Renal cortical epithelial cell (primary cell): Measurements from ENCODE around the gene CPAMD8. TPM values are rescaled to one million over a fixed set of nuclear protein-coding genes. Genes with fewer than 3 reads are reported as not detected.

ENCODE experiments used
- total RNA-seq: library from RNA; depleted of rRNA; stranded (reverse); fragments of >200 nt; gene quantifications from 2 replicates; pipeline ENCODE4 v1.2.3, GENCODE V29; 2014

CPAMD8 gene
- total RNA-seq, 1 donor from 2014 or later: 3.9 TPM

Other genes with a start within 250 kb of the CPAMD8 start
- gene SIN3B, start 197.4 kb downstream of the CPAMD8 start, total RNA-seq: 17.7 and 80.9 TPM in 2 replicates
- gene F2RL3, start 137.8 kb downstream of the CPAMD8 start, total RNA-seq: 0.52 TPM in 1 of 2 replicates, not detected in the other
- 2.0 and 4.0 TPM in 2 replicates for gene HAUS8, start 48.6 kb upstream of the CPAMD8 start, total RNA-seq
- 28.7 and 54.2 TPM in 2 replicates for gene MYO9B, start 49.0 kb upstream of the CPAMD8 start, total RNA-seq
- 19.6 and 22.3 TPM in 2 replicates for gene USE1, start 188.5 kb upstream of the CPAMD8 start, total RNA-seq
- gene OCEL1, start 199.4 kb upstream of the CPAMD8 start, total RNA-seq: 4.5 TPM in 1 of 2 replicates, not detected in the other
- 75.7 and 118 TPM in 2 replicates for gene NR2F6, start 219.1 kb upstream of the CPAMD8 start, total RNA-seq
- gene USHBP1, start 237.9 kb upstream of the CPAMD8 start, total RNA-seq: 0.20 TPM in 1 of 2 replicates, not detected in the other
- 75.3 and 119 TPM in 2 replicates for gene BABAM1, start 240.6 kb upstream of the CPAMD8 start, total RNA-seq